Right ventricle myocardium inferior (tissue), 1 donor: ENCODE measurements around the gene SPTBN1. TPM values are rescaled to one million over a fixed set of nuclear protein-coding genes. Genes with fewer than 3 reads are reported as not detected.
A peak's percentile ranks its signal among the peaks of the same experiment; 100 is the strongest.
"Not testable (repeated sequence)": the region's sequence is repeated elsewhere in the genome, so short reads cannot be mapped to it uniquely, and the experiment has no call there.

Experiments used
- ATAC-seq: fragments of 200-7000 bp; cut with Tn5 transposase; one replicate; pipeline ENCODE4 v1.9.1; 2020; ENCODE audit warnings: mild to moderate bottlenecking, moderate library complexity
- DNase-seq: peaks from one replicate; pipeline ENCODE4 v3.0.0; 2021; ENCODE audit errors: missing footprints
- intact Hi-C: fragments of 100-400 bp; cut with DNase I; formaldehyde crosslinking; loops from one replicate; pipeline ENCODE4 v1.11.0; 2022
- total RNA-seq: library from RNA; stranded (reverse); fragmentation: NEBNext Ultra II Directional; extraction: Animal tissue kit (Norgen Biotek cat#: 25700); gene quantifications from one replicate; pipeline ENCODE4 v1.2.1, GENCODE V29; 2021
- donor health status: DM: no; HTN: yes; CAD: no; lungs with severe emphysema.

The SPTBN1 gene
- total RNA-seq, 1 donor from 2014 or later = 439 TPM

DNA sequence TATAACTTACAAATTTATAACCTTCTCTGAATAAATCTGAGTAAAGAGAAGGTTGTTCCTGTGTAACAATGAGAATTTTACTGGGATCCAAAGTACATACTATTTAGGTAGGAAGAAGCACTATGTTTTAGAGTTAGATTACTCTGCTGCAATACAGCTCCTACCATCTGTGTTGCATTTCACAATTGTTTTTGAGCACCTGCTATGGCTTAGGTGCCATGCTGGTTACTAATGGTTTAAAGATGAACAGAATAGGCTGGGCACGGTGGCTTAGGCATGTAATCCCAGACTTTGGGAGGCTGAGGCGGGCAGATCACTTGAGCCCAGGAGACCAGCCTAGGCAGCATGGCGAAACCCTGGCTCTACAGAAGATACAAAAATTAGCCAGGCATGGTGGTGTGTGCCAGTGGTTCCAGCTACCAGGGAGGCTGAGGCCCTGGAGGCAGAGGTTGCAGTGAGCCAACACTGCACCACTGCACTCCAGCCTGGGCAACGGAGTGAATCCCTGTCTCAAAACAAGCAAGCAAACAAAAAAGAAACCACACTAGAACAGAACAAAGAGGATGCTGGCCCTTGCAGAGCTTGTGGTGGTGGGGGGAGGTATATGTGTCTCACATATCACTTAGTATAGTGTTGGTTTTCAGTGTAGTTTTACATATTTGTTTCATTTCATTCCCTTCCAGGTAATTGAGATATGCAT, 56.7 kb downstream of the SPTBN1 start:
- ATAC-seq = no peak
- no peak for DNase-seq
- intact Hi-C loops = no loop called here

GRCh38 chr2:54513363-54513715, 57.2 kb downstream of the SPTBN1 start:
- DNase-seq (no peak), ATAC-seq (no peak)
- intact Hi-C loops = no loop called here

GRCh38 chr2:54514822-54515569, 58.9 kb downstream of the SPTBN1 start:
- DNase-seq (no peak), ATAC-seq (peak; percentile 39)
- intact Hi-C loops = no loop called here

DNA sequence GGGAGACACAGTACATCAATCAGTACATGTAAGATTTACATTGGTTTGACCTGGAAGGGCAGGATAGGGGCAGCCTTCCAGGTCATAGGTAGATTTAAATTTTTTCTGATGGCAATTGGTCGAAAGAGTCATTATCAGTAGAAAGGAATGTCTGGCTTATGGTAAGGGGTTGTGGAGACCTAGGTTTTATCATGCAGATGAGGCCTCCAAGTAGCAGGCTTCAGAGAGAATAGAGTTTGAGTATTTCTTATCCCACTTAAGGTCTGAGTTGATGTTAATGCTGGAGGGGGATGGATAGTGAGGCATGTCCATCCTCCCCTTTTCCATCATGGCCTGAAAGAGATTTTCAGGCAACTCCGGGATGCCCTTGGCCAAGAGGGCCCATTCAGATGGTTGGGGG, 60.7 kb downstream of the SPTBN1 start:
- intact Hi-C loops = no loop called here
- DNase-seq (no peak), ATAC-seq (no peak)

DNA sequence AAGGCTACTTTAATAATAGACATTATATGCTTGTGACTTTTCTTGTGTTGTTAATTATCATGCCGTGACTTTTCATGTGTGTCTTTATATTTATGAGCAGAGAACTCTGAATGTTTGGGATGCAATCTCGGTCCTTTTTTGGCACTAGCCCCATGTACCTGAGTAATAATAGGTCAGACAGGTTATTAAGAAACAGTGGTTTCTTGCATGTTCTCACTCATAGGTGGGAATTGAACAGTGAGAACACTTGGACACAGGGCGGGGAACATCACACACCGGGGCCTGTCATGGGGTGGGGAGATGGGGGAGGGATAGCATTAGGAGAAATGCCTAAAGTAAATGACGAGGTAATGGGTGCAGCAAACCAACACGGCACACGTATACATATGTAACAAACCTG, 61.9 kb downstream of the SPTBN1 start:
- ATAC-seq, intact Hi-C loops, DNase-seq: not testable (repeated sequence)

DNA sequence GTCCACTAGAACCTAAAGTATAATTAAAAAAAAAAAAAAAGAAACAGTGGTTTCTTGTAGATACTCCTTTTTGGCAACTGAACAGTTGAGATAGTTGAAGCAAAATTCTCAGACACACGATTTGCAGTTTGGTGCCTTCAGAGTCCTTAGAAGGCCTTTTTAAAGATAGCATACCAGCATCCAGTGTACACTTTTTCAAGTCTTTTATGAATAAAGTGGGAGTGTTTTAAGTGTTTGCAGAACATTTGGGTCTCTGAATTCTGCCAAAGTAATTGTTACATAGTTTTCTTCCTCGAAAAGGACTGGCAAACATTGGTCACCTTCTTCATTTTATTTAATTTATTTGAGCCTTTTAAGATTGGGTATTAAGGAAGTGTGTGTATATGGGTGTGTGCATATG, 62.3 kb downstream of the SPTBN1 start:
- intact Hi-C loops = no loop called here
- no peak for ATAC-seq
- DNase-seq = no peak

GRCh38 chr2:54519841-54520459, 63.8 kb downstream of the SPTBN1 start:
- ATAC-seq = no peak
- DNase-seq = no peak
- intact Hi-C loops = loop anchor here (5.0 kb wide), 5 partner anchors 63 to 403 kb away; partner anchors contain the start of genes ACYP2 and SPTBN1

- DNase-seq (no peak), ATAC-seq (no peak)
- intact Hi-C loops = loop anchor here (5.0 kb wide), 5 partner anchors 63 to 403 kb away; partner anchors contain the start of genes ACYP2 and SPTBN1
Measured at GRCh38 chr2:54520687-54521086, 64.6 kb downstream of the SPTBN1 start.

DNA sequence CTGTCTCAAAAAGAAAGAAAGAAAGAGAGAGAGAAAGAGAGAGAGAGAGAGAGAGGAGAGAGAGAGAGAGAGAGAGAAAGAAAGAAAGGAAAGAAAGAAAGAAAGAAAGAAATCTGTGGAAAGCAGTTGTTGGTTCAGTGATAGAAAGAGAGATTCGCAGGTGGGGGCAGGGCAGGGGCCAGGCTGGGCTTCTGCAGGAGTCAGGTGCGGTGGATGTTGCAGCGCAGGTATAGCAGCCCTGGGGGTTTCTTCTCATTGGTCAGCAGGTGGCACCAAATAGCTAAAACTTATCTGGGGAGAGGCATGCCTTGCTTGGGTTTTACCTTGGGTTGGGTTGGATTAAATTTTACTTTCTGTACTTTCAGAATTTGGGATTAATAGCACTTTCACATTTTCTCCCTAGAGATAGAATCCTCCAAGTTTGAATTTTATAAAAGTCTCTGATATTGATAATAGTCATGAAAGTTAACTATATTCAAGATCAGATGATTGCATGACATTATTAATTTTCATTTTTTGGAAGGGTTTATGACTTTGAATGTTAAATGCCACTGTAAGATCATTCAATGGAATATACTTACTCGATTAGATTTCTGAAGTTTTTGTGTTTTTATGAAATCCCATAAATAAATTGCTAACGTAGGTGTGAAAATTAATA, 66.6 kb downstream of the SPTBN1 start:
- intact Hi-C loops = loop anchor here (5.0 kb wide), 5 partner anchors 65 to 405 kb away; partner anchors contain the start of genes ACYP2 and SPTBN1
- DNase-seq = peak; percentile 72
- peak; percentile 51 for ATAC-seq

- intact Hi-C loops = loop anchor here (5.0 kb wide), 5 partner anchors 66 to 406 kb away; partner anchors contain the start of genes ACYP2 and SPTBN1
- no peak for DNase-seq
- ATAC-seq = no peak
Measured at GRCh38 chr2:54523324-54523959, 67.3 kb downstream of the SPTBN1 start.

- intact Hi-C loops = loop anchor here (5.0 kb wide), 5 partner anchors 67 to 407 kb away; partner anchors contain the start of genes ACYP2 and SPTBN1
- ATAC-seq (peak; percentile 30), DNase-seq (no peak)
Measured at GRCh38 chr2:54524226-54524991, 68.3 kb downstream of the SPTBN1 start.

- intact Hi-C loops = no loop called here
- ATAC-seq = no peak
- no peak for DNase-seq
Measured at GRCh38 chr2:54525321-54525720, 69.2 kb downstream of the SPTBN1 start.

GRCh38 chr2:54526226-54526879, 70.2 kb downstream of the SPTBN1 start:
- ATAC-seq (peak; percentile 50), DNase-seq (no peak)

DNA sequence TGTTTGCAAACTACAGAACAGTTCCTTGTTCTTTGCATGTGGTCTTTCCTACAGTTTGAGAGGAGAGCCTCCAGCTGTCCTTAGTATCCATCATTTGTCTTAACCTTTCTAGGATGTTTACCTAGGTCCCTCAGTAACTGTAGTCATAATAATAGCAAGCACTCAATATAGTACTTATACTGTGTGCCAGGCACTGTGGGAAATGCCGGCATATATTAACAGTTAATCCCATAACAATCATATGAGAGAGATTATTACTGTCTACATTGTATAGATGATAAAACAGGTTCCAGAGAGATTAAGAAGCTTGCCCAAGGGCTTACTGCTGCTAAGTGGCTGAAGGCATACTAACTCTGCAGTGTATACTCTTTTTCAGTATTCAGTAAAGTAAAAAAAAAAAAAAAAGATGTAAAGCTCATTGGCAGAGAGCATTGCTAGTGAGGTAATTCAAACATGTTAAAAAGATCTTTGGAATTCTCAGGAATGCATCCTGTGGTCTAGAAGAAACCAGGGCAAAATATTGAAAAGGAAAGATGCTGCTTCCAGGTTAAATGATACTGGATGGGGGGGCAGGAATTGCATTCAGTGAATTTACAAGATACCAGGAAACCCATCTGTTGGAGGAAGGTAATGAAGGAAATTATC, 72.3 kb downstream of the SPTBN1 start:
- no peak for ATAC-seq
- intact Hi-C loops = no loop called here

More at GRCh38 chr2:54526226-54526879, 70.2 kb downstream of the SPTBN1 start:
- intact Hi-C loops = no loop called here

GRCh38 chr2:54529518-54529917, 73.4 kb downstream of the SPTBN1 start:
- ATAC-seq, intact Hi-C loops, DNase-seq: not testable (repeated sequence)

More for the DNA sequence above, 72.3 kb downstream of the SPTBN1 start:
- DNase-seq = no peak

DNA sequence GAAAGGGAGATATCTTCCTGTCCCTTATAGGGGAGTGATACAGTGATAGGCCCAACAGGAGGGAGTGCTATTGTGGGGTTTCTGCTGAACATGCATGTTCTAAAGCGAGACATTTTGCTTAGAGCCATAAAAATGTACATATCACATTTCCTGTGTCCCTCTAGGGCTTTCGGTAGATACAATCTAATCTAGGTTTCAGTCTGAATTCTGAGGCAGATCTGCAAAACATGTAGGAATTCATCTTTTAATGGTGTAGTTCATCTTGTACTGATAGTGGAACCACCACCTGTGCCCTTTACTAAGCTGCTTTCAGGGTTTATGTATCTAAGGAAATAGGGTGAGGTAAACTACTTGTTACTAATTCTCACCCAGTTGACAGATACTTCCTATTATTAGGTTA, 73.8 kb downstream of the SPTBN1 start:
- intact Hi-C loops = no loop called here
- ATAC-seq = no peak
- no peak for DNase-seq

DNA sequence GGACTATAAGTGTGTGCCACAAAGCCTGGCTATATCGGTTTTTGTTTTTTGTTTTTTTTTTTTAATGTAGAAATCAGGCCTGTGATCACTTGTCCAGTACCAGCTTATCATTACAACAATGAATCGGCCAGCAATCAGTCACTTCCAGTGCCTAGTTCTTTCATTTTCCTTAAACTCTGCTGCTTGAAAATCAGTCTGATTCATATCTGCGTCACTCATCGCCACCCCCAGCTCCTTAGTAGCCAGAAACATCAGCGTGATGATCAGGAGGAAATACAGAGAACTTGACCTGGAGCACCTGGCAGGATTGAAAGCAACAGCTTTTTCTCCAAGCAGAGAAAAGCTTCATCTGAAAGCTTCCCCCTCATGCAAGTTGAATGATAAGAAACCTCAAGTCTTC, 75.4 kb downstream of the SPTBN1 start:
- DNase-seq (no peak), ATAC-seq (no peak)
- intact Hi-C loops = no loop called here
